HG03175 (cell line): ENCODE measurements around the gene DHX9.
"Not testable (repeated sequence)": the region's sequence is repeated elsewhere in the genome, so short reads cannot be mapped to it uniquely, and the experiment has no call there.

Source experiments
- ATAC-seq: cut with Tn5 transposase; IDR thresholded peaks from one replicate; pipeline ENCODE4 v1.9.1; 2021; ENCODE audit warnings: mild to moderate bottlenecking, moderate library complexity; ENCODE audit not compliant: unreplicated experiment

DHX9 gene

DNA sequence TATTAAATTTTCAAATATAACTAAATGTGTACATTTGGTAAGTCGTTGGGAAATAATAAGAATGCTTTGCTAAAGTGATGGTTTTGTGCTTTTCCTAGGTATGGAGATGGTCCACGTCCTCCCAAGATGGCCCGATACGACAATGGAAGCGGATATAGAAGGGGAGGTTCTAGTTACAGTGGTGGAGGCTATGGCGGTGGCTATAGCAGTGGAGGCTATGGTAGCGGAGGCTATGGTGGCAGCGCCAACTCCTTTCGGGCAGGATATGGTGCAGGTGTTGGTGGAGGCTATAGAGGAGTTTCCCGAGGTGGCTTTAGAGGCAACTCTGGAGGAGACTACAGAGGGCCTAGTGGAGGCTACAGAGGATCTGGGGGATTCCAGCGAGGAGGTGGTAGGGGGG is 47.8 kb downstream of the DHX9 start:
- no peak for ATAC-seq

DNA sequence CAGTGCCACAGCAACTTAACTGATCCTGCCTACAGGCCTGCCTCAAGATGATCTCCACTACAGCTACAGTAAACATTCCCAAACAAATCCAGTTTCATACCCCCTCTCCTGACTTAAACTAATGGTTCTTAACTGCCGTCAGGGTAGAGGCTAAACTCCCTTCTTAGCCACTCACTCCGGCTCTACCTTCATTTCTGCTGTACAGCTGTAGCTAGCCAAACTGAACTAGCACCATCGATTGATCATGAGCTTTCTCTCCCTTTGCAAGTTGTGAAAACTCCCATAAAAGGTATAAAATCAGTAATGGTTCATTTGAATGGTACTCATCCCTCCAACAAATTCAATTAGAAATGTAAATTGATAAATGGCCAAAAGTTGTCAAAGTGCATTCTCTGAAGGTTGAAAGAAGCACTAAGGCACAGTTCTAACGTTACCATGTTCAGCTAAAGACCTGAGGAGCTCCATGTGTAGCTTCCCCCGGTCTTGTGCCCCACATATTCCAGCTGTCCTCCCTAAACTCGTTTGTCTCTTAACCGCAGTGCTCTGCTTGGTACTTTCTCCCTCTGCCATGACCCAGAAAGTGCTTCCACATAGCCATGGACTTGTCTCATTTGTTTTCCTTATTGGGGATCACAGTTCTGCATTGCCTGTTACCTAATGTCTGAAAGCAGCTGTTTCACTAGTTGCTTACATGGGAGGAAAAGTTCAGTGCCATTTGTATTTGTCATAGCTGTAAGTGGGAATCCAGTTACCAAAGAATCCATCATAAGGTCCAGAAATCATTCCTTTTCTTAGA is 49.8 kb downstream of the DHX9 start:
- no peak for ATAC-seq

DNA sequence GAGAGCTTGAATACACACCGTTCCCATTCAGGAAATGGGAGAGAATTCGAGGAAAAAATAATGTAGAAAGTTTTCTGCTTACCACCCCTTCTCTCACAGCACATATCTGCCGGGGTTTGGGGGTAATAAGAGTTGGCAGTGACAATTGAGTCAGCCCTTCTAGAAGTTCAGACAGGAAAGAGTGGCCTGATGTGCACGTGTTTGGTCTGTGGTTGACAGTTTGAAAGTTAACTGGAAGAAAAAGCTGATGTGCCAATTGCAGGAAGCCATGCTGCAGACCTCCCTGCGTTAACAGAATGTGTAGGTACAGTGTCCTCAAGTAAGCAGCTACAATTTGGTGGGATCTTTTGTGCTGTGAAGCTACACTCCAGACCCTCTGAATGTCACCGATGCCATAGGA is 50.9 kb downstream of the DHX9 start:
- ATAC-seq = no peak

DNA sequence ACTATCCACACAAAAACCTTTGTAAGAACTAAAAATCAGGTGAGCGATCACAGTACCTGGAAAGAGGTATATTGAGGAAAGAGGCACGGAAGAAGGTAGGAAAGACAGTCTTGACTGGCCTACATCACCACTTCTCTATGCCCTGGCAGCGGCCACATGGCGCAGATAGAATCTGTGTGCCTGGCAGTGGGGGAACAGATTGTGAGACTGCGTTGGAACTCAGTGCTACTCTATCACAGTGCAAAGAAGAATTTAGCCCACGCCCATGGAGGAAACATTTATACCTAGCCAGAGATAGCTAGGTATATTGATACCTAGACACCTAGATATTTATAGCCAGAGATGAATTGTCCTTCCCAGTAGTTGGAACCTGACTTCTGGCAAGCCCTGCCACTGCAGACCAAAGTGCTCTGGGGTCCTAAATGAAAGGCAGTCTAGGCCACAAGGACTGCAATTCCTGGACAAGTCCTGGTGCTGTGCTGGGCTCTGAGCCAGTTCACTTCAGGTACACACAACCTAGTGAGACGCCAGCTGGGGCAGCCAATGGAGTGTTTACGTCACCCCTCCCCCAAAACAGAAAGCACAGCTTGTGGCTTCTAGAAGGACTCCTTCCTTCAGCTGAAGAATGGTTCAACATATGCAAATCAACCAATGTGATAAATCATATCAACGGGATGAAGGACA is 51.9 kb downstream of the DHX9 start:
- no peak for ATAC-seq

DNA sequence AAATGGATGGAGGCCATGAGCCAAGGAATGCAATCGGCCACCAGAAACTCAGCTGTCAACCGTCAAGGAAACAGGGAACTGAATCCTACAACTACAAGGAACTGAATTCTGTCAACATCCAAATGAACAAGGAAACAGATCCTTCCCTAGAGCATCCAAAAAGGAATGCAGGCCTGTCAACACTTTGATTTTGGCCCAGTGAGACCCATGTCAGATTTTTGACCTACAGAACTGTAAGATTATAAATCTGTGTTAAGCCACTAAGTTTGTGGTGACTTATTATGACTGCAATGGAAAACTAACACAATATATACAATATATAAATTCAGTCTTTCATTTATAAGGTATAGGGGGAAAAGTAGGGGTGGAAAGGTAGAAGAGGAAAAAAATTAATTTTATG is 58.5 kb downstream of the DHX9 start:
- no peak for ATAC-seq

DNA sequence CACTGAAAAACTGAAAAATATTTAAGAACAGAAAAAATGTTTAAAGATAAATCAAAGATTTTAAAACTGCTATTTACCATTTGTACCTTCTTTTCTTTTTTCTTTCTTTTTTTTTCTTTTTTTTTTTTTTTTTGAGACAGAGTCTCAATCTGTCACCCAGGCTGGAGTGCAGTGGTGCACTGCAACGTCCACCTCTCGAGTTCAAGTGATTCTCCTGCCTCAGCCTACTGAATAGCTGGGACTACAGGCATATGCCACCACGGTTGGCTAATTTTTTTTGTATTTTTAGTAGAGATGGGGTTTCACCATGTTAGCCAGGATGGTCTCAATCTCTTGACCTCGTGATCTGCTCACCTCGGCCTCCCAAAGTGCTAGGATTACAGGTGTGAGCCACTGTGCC is 62.8 kb downstream of the DHX9 start:
- ATAC-seq = not testable (repeated sequence)

DNA sequence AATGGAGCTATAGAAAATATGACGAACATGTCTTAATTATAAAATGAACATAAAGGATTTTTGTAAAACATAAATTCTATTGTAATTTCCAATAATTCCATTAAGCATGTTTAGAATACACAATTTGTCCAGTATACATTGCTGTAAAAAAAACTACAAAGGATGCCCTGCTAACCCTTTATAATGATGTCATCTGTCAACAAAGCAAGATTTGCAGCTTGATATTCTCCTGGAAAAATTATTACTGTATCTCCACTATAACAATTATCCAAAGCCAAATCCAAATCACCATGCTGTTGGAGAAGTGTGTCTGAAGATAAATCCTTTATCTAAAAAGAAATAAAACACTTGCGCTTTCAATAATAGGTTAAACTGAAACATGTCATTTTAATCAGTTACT is 66.2 kb downstream of the DHX9 start:
- no peak for ATAC-seq

DNA sequence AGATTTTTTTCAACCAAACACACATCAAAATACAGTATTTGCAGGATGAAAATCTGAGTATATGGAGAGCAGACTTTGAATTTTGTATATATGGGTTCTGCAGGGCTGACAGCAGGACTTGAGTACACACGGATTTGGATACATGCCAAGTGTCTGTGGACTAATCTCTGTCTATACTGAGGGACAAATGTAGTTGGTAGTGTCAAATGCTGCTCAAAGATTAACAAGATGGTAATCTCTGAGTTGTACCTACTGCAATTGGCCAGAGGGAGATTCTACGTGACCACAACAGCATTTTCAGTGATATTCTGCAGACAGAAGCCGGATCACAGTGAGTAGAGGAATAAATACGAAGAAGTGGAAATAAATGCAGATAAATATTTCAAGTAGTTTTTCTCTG is 70.4 kb downstream of the DHX9 start:
- no peak for ATAC-seq

DNA sequence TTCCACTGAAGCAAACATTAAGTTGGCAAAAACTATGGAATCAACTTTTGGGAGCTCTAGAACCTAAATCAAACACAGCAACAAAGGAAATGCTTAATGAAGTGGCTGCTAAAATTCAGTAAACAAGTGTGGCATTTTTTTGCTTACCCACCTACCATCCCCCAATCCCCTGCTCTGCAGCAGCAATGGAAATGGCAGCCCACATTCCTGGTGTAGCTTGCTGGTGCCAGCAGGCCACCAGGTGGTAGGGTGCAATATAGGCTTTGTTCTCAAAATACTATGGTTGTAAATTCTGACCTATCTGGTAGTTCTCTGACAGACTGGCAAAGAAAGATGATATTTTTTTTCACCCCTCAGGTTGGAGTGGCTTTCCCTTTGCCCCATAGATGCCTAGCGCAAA is 71.0 kb downstream of the DHX9 start:
- no peak for ATAC-seq

DNA sequence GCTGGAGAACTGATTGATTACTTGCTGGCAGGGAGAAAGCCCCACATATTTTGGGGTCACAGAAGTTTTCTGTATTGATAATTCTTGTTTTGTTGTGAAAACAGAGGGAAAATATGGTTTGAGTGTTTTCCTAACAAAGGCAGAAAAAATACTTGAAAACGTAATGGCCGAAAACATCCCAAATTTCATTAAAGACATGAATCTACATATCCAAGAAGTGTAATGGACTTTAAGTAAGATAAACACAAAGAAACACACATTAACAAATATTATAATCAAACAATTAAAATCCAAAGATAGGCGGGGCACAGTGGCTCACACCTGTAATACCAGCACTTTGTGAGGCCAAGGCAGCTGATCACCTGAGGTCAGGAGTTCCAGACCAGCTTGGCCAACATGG is 74.3 kb downstream of the DHX9 start:
- no peak for ATAC-seq

DNA sequence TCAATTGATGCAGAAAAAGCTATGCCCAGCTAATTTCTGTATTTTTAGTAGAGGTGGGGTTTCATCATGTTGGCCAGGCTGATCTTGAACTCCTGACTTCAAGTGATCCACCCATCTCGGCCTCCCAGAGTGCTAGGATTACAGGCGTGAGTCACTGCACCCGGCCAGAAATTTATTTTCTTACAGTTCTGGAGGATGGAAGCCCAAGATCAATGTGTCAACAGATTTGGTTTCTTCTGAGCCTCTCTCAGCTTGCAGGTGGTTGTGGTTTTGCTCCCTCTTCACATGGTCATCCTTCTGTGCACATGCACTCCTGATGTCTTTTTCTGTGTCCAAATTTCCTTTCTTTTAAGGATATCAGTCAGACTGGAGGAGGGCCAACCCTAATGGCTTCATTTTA is 78.2 kb downstream of the DHX9 start:
- ATAC-seq = no peak

DNA sequence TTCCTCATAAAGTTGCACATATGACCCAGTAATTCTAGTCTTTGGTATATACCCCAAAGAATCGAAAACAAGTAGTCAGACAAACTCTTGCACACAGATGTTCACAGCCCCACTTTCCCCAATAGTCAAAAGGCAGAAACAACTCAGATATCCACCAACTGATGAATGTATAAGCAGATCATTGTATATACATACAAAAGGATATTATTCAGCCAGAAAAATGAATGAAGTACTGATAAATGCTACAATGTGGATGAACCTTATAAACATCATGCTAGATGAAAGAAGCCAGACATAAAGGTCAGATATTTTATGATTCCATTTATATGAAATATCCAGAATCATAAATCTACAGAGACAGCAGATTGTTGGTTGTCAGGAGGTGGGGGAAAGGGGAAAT is 86.5 kb downstream of the DHX9 start:
- ATAC-seq = no peak

DNA sequence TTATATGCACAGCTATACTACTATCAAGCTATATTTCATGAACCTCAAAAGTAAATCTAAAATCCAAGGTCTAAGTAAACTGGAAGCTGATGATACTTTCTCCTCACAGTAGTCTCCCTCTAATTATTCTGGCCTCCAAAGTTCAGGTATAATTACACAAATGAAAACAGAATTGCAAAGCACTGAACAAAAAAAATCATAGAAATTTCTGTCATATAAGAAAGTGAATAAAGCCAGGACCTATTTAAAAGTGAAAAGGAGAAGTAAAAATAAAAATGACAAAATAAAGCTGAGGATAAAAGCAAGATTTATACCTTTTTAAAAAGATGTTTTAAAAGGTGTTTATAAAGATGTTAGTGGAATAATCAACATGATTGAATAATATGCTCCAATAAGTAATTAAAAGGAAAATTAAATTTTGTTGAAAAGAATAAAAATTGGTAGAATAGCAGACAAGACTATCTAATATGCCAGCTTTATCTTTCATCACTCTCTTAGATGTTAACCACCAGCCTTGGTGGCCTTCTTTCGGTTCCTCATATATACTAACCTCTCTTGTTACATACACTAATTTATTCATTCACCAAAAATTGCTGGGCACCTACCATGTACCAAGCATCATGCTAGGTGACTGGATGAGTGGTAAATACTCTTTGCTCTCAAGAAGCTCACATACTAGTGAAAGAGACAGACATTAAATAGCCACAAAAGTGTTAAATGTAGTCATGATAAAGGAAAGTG is 88.7 kb downstream of the DHX9 start:
- ATAC-seq = peak; percentile 93

DNA sequence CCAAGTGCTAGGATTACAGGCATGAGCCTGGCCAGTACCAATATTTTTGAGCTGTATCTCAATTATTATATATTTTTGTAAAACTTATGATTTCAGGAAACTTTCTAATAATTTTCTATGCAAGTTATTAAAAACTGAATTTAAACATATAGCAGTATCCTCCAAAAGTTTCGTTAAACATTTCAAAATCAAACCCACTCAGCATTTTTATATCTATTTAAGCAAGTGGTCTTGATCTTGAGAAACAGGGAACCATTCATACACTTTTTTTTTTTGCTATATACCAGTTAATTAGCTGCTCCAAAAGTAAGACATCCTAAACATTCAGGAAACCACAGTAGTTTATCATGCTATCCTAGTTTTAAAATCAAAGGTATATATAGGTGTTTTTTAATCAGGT is 91.8 kb downstream of the DHX9 start:
- ATAC-seq = no peak

DNA sequence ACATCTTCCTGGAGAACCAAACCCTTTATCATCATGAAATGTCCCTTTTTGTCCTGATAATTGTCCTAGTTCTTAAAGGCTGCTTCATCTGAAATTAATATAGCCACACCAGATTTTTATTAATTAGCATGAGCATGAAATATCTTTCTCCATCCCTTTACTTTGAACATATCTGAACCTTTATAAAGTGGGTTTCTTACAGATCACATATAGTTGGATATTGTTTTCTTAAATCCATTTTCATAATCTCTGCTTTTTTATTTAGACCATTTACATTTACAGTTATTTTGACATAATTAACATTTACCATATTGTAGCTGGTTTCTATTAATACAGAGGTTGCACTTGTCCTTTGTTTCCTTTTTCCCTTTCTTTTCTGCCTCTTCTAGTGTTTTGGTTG is 96.6 kb downstream of the DHX9 start:
- ATAC-seq = no peak
